Epithelial cell of esophagus (primary cell): ENCODE measurements around the gene PSMB5.

Experiments used
- DNase-seq: peaks from one replicate; pipeline ENCODE4 v3.0.0; 2010; ENCODE audit warnings: low read depth
- H3K4me3 ChIP-seq: 2 replicates; pipeline ENCODE4 v1.5.1; 2011; ENCODE audit warnings: mild to moderate bottlenecking, low read length, control low read depth
- TF ChIP-seq, protein P1 (sequence below): IDR thresholded peaks from 2 replicates; pipeline ENCODE4 v1.5.1; 2011; ENCODE audit warnings: low read depth, mild to moderate bottlenecking, low read length, control low read depth, inconsistent platforms; ENCODE audit not compliant: insufficient read depth; ENCODE audit errors: missing control alignments

Gene PSMB5

DNA sequence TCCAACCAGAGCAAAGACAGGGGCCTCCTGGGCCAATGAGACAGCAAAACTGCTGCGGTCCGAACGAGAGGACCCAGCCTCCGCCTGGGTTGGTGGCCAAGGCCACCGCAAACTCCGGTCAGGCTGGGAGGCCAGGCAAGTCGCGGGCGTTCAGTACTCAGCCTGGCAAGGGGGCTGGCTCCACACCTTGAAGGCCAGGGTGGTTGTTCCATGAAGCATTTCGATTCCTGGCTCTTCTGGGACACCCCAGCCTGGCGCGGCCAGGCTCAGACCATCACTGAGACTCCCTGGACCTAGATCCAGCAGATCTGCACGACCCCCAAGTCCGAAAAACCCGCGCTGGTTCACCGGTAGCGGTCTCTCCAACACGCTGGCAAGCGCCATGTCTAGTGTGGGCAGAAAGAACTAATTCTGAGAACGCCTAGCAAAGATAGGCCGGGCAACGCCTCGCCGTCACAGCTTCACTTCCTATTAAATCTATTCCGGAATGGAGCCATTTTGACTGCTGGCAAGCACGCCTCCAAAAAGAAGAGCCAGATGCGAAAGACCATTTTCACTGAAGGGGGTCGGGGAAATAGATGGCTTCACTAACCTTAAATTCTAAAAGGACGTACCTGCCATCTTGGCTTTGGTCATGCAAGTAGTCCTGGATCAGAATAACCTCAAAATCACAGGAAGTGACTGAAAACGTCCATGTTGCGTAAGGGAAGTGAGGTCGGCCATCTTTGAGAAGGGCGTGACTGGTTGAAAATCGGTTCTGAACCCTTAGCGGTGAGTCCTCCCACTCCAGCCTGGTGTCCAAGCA, at the start of gene PSMB5:
Gene PSMB5 (minus strand): TSS at position 403 of the 805 bp plus-strand sequence. CDS start 19 bp downstream, at position 384.
- H3K4me3 ChIP-seq: peak within 1 kb of the TSS; percentile 95
- DNase-seq: peak; percentile 98
- TF ChIP-seq, protein P1, sequence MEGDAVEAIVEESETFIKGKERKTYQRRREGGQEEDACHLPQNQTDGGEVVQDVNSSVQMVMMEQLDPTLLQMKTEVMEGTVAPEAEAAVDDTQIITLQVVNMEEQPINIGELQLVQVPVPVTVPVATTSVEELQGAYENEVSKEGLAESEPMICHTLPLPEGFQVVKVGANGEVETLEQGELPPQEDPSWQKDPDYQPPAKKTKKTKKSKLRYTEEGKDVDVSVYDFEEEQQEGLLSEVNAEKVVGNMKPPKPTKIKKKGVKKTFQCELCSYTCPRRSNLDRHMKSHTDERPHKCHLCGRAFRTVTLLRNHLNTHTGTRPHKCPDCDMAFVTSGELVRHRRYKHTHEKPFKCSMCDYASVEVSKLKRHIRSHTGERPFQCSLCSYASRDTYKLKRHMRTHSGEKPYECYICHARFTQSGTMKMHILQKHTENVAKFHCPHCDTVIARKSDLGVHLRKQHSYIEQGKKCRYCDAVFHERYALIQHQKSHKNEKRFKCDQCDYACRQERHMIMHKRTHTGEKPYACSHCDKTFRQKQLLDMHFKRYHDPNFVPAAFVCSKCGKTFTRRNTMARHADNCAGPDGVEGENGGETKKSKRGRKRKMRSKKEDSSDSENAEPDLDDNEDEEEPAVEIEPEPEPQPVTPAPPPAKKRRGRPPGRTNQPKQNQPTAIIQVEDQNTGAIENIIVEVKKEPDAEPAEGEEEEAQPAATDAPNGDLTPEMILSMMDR: peak; percentile 13

DNA sequence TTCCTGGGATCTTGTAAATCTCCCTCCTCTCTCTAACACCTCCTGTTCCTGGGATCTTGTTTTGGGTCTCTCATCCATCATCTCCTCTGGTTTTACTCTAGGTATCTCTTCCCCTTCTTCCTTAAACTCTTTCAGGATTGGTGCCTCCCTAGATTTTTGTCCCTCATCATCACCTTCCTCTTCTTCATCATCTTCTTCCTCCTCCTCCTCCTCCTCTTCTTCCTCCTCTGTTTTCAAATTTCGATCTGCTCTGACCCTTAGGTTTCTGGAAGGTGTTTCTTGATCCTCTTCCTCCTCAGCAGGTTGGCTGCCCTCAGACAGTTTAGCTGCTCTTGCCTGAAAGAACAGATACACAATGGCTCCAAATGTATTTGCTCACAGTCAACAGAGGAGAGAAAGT, 45.8 kb upstream of the PSMB5 start:
- no peak for DNase-seq
- H3K4me3 ChIP-seq: no peak overlapping the region
- TF ChIP-seq, protein P1: no peak

DNA sequence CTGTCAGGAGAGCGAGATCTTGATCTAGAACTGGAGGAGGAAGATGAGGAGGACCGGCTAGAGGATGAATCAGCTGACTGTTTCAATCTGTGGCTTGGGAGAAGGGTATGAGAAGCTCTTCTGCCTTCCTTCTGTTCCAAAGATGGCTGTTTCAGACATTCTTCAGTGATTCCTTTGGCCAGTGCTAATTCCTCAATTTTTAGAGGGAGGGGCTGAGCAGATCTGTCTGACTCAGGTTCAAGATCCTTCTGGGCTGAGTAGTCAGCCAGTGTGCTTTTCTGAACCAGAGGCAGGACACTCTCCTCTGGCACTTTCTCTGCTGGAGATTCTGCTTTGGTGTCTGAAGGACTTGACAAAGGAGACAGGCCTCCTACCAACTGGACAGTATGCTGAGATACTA, 45.0 kb upstream of the PSMB5 start:
- no peak for DNase-seq
- TF ChIP-seq, protein P1: no peak
- no peak overlapping the region for H3K4me3 ChIP-seq

DNA sequence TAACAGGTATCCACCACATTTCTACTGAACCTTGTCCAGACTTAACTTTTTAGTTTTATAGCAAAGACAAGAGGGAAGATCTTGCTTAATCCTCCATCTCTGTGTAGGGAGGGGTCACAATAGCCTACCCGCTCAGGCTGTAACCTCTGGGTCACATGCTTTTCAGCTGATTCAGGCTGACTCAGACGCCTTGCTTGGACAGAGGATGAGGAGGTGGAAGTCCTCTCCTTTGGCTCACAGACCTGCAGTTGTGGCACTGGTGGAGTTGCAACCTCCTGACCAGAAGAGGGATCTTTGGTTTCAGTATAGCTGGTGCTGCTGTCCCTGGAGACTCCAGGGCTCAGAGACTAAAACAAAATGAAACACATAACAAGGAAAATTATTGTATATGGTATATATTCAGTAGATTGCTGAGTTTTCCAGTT, 44.0 kb upstream of the PSMB5 start:
- TF ChIP-seq, protein P1: peak; percentile 7
- H3K4me3 ChIP-seq: no peak overlapping the region
- DNase-seq: peak; percentile 85

DNA sequence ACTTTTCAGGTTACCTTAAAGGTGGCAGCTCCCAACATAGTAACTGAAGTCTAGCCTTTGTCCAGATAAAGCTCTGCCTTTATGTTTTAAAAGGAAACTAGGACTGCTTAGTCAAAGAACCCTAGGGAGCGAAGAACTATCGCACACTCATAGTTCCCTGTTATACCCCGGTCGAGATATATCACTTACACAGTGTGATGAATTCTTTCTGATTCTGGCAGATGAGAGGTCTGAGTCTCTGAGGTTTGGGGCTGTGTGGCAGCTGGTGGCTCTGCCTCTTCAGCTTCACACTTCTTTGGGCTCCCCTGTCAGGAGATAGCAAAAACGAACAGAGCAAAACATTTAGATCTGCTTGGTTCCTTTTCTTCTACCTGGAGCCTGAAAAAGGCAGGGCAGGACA, 43.3 kb upstream of the PSMB5 start:
- no peak for DNase-seq
- no peak overlapping the region for H3K4me3 ChIP-seq
- TF ChIP-seq, protein P1: no peak

DNA sequence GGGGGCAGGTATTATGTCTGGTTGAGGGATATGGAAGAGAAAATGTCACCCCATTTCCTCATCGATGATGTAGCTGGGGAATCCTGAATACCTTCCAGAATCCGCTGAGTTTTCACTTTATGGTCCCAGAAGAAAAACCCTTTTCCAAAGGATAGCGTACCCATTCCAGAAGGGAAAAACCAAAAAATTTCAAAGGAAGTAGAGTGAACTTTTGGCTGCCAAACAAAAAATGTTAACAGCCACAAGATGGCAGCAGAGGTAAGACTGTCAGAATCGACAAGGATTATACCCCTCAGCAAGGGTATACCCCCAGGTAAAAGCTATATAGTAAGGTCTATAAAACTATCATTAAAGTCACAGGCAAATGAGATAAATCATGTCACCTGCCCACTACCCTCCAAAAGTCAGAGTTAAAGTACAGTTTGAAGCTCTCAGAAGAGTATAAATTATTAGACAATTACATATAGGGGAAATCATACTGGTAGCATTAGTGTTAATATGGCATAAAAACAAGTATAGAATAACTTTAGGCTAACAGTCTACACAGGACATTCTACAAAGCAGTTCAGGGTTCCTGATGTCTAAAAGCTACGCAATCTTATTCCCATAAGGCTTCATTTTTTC, 42.2 kb upstream of the PSMB5 start:
- TF ChIP-seq, protein P1: peak; percentile 69
- peak; percentile 43 for DNase-seq
- no peak overlapping the region for H3K4me3 ChIP-seq

DNA sequence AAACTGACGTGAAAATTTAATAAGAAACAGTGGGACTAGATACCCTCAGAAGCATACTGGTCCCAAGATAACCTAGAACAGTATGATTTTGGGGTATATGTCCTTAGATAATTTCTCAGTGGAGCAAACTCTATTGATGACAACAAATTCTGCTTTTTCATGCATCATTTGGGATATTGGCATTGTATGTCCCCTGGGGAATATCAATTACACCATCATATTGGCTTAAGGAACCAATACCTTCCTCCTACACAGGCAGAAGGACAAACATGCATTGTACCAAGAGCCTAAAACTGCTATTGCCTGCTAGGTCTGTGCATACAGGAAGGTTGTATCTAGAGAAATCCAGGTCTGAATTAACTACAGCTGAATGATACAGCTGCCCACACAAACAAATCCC, 40.2 kb upstream of the PSMB5 start:
- no peak for DNase-seq
- TF ChIP-seq, protein P1: no peak
- H3K4me3 ChIP-seq: no peak overlapping the region
